ENCODE data around the gene DENND1A. TPM values are rescaled to one million over a fixed set of nuclear protein-coding genes. Genes with fewer than 3 reads are reported as not detected.

DENND1A gene
- total and polyA plus RNA-seq, 4 experiments from 2014 or later, result 1.4 to 14.2 (median 9.9) TPM

- Histone ChIP-seq H3K9me3 (ENCODE audit: control insufficient read depth in 1 of 2, low read length in 2 of 2) (no peaks in the 10 kb centered on the region), H3K27me3 (ENCODE audit: insufficient read depth, low read length) (no peaks in the 10 kb centered on the region), H3K4me3 (ENCODE audit: low read length in 2 of 2) (no peak overlapping the region), H3K27ac (ENCODE audit: low read depth, low read length) (no peak overlapping the region), H3K36me3 (ENCODE audit: insufficient read depth, low read length) (no peaks in the 10 kb centered on the region), H3K4me1 (ENCODE audit: insufficient read depth, low read length) (peaks cover 14% of the 10 kb centered on the region)
- intact Hi-C loops (cut with micrococcal nuclease), result loop anchor here (1.0 to 5.0 kb wide), 2 partner anchors 30 to 328 kb away; no protein-coding TSS in a partner anchor
- Mint-ChIP-seq H3K27ac (no peak overlapping the region), H3K36me3 (no peaks in the 10 kb centered on the region), H3K27me3 (peaks cover 6 to 9% of the 10 kb centered on the region in 2 donors), H3K9me3 (peaks cover 0 to 2% (median 0%) of the 10 kb centered on the region in 8 donors), H3K4me1 (peaks cover 5 to 20% (median 8%) of the 10 kb centered on the region in 4 donors), H3K4me3 (no peak overlapping the region)
- ChIA-PET POLR2A (ENCODE audit: partially characterized antibody) (no interaction called here), CTCF (ENCODE audit: partially characterized antibody) (interaction anchor here (0.7 to 2.3 kb wide), 10 partner anchors 10 to 1256 kb away, joined by 3 to 11 read pairs (median 4); no protein-coding TSS in a partner anchor)
- DNase-seq, result no peak
Observed at GRCh38 chr9:123354806-123355508, 575.0 kb downstream of the DENND1A start.

- Mint-ChIP-seq H3K27me3 (peaks cover 6 to 11% of the 10 kb centered on the region in 2 donors), H3K36me3 (no peaks in the 10 kb centered on the region), H3K4me3 (peak overlapping the region in 1 of 8 donors; percentile 31), H3K9me3 (peaks cover 0 to 2% (median 0%) of the 10 kb centered on the region in 8 donors), H3K4me1 (peaks cover 1 to 11% (median 3%) of the 10 kb centered on the region in 4 donors), H3K27ac (no peak overlapping the region)
- intact Hi-C loops (cut with micrococcal nuclease), result loop anchor here (1.0 to 5.0 kb wide), 2 partner anchors 31 to 327 kb away; no protein-coding TSS in a partner anchor
- Histone ChIP-seq H3K4me1 (ENCODE audit: insufficient read depth, low read length) (peaks cover 5% of the 10 kb centered on the region), H3K9me3 (ENCODE audit: control insufficient read depth in 1 of 2, low read length in 2 of 2) (no peaks in the 10 kb centered on the region), H3K27ac (ENCODE audit: low read depth, low read length) (no peak overlapping the region), H3K4me3 (ENCODE audit: low read length in 2 of 2) (no peak overlapping the region), H3K36me3 (ENCODE audit: insufficient read depth, low read length) (no peaks in the 10 kb centered on the region), H3K27me3 (ENCODE audit: insufficient read depth, low read length) (no peaks in the 10 kb centered on the region)
- peak in 4 of 5 donors; percentile 21 to 36 (median 32) for DNase-seq
- ChIA-PET CTCF (ENCODE audit: partially characterized antibody) (interaction anchor here (0.7 to 2.3 kb wide), 8 partner anchors 9 to 1255 kb away, joined by 3 to 11 read pairs (median 4); no protein-coding TSS in a partner anchor), POLR2A (ENCODE audit: partially characterized antibody) (no interaction called here)
Observed at GRCh38 chr9:123353984-123354591, 575.8 kb downstream of the DENND1A start.

GRCh38 chr9:123353041-123353440 is 576.9 kb downstream of the DENND1A start:
- Histone ChIP-seq H3K4me3 (ENCODE audit: low read length in 2 of 2) (no peak overlapping the region), H3K4me1 (ENCODE audit: insufficient read depth, low read length) (no peaks in the 10 kb centered on the region), H3K27me3 (ENCODE audit: insufficient read depth, low read length) (no peaks in the 10 kb centered on the region), H3K27ac (ENCODE audit: low read depth, low read length) (no peak overlapping the region), H3K36me3 (ENCODE audit: insufficient read depth, low read length) (no peaks in the 10 kb centered on the region), H3K9me3 (ENCODE audit: control insufficient read depth in 1 of 2, low read length in 2 of 2) (no peaks in the 10 kb centered on the region)
- ChIA-PET POLR2A (ENCODE audit: partially characterized antibody) (no interaction called here), CTCF (ENCODE audit: partially characterized antibody) (interaction anchor here (1.1 to 1.2 kb wide), 2 partner anchors 30 to 38 kb away, joined by 3 read pairs; no protein-coding TSS in a partner anchor)
- H3K36me3 Mint-ChIP-seq, result no peaks in the 10 kb centered on the region
- DNase-seq, result no peak
- no peak overlapping the region for H3K4me3 Mint-ChIP-seq
- H3K27ac Mint-ChIP-seq, result no peak overlapping the region
- peaks cover 6 to 11% of the 10 kb centered on the region in 2 donors for H3K27me3 Mint-ChIP-seq
- H3K4me1 Mint-ChIP-seq, result peaks cover 0 to 4% (median 2%) of the 10 kb centered on the region in 4 donors
- intact Hi-C loops (cut with micrococcal nuclease), result loop anchor here (5.0 kb wide), 1 partner anchor 326 kb away; no protein-coding TSS in a partner anchor
- peaks cover 0 to 2% (median 0%) of the 10 kb centered on the region in 8 donors for H3K9me3 Mint-ChIP-seq

- no peak for DNase-seq
- H3K36me3 ChIP-seq (ENCODE audit: insufficient read depth, low read length), result no peaks in the 10 kb centered on the region
- Mint-ChIP-seq H3K9me3 (peaks cover 0 to 2% (median 0%) of the 10 kb centered on the region in 8 donors), H3K27ac (no peak overlapping the region), H3K4me3 (no peak overlapping the region), H3K4me1 (peaks cover 0 to 4% (median 2%) of the 10 kb centered on the region in 4 donors), H3K36me3 (no peaks in the 10 kb centered on the region), H3K27me3 (peaks cover 6 to 11% of the 10 kb centered on the region in 2 donors)
- H3K9me3 ChIP-seq (ENCODE audit: control insufficient read depth in 1 of 2, low read length in 2 of 2), result no peaks in the 10 kb centered on the region
- intact Hi-C loops (cut with micrococcal nuclease), result loop anchor here (1.0 to 5.0 kb wide), 4 partner anchors 248 to 885 kb away; no protein-coding TSS in a partner anchor
- H3K27ac ChIP-seq (ENCODE audit: low read depth, low read length), result no peak overlapping the region
- H3K4me1 ChIP-seq (ENCODE audit: insufficient read depth, low read length), result no peaks in the 10 kb centered on the region
- H3K4me3 ChIP-seq (ENCODE audit: low read length in 2 of 2), result no peak overlapping the region
- H3K27me3 ChIP-seq (ENCODE audit: insufficient read depth, low read length), result no peaks in the 10 kb centered on the region
- CTCF ChIA-PET (ENCODE audit: partially characterized antibody), result interaction anchor here (0.7 to 3.9 kb wide), 26 partner anchors 9 to 1226 kb away, joined by 3 to 42 read pairs (median 4); no protein-coding TSS in a partner anchor
- POLR2A ChIA-PET (ENCODE audit: partially characterized antibody), result interaction anchor here (0.9 kb wide), 1 partner anchor 28 kb away, joined by 4 read pairs; no protein-coding TSS in a partner anchor
Observed at GRCh38 chr9:123350590-123351310, 579.2 kb downstream of the DENND1A start.

- POLR2A ChIA-PET (ENCODE audit: partially characterized antibody), result interaction anchor here (0.9 to 1.5 kb wide), 3 partner anchors 11 to 81 kb away, joined by 3 to 4 read pairs (median 4); no protein-coding TSS in a partner anchor
- peaks cover 6 to 11% of the 10 kb centered on the region in 2 donors for H3K27me3 Mint-ChIP-seq
Observed at GRCh38 chr9:123349691-123350480, 580.0 kb downstream of the DENND1A start.

GRCh38 chr9:123349033-123349432 is 580.9 kb downstream of the DENND1A start:
- H3K4me3 ChIP-seq (ENCODE audit: low read length in 2 of 2), result no peak overlapping the region
- no peaks in the 10 kb centered on the region for H3K36me3 ChIP-seq (ENCODE audit: insufficient read depth, low read length)
- Mint-ChIP-seq H3K27ac (no peak overlapping the region), H3K4me1 (peaks cover 0 to 2% (median under 1%) of the 10 kb centered on the region in 4 donors), H3K4me3 (no peak overlapping the region), H3K27me3 (peaks cover 6 to 9% of the 10 kb centered on the region in 2 donors), H3K9me3 (peaks cover 0 to 2% (median 0%) of the 10 kb centered on the region in 8 donors), H3K36me3 (no peaks in the 10 kb centered on the region)
- ChIA-PET POLR2A (ENCODE audit: partially characterized antibody) (interaction anchor here (1.4 to 1.5 kb wide), 2 partner anchors 10 to 80 kb away, joined by 3 to 4 read pairs; no protein-coding TSS in a partner anchor), CTCF (ENCODE audit: partially characterized antibody) (interaction anchor here (0.7 to 3.9 kb wide), 21 partner anchors 9 to 408 kb away, joined by 3 to 42 read pairs (median 6); partner anchors contain the start of gene RABGAP1)
- no peaks in the 10 kb centered on the region for H3K9me3 ChIP-seq (ENCODE audit: control insufficient read depth in 1 of 2, low read length in 2 of 2)
- intact Hi-C loops (cut with micrococcal nuclease), result loop anchor here (10.0 kb wide), 1 partner anchor 534 kb away; no protein-coding TSS in a partner anchor
- no peak for DNase-seq
- no peaks in the 10 kb centered on the region for H3K4me1 ChIP-seq (ENCODE audit: insufficient read depth, low read length)
- no peaks in the 10 kb centered on the region for H3K27me3 ChIP-seq (ENCODE audit: insufficient read depth, low read length)
- no peak overlapping the region for H3K27ac ChIP-seq (ENCODE audit: low read depth, low read length)

More at GRCh38 chr9:123349691-123350480, 580.0 kb downstream of the DENND1A start:
- H3K9me3 ChIP-seq (ENCODE audit: control insufficient read depth in 1 of 2, low read length in 2 of 2), result no peaks in the 10 kb centered on the region
- H3K4me3 Mint-ChIP-seq, result no peak overlapping the region
- H3K4me1 ChIP-seq (ENCODE audit: insufficient read depth, low read length), result no peaks in the 10 kb centered on the region
- H3K4me1 Mint-ChIP-seq, result peaks cover 0 to 4% (median 2%) of the 10 kb centered on the region in 4 donors
- H3K27ac Mint-ChIP-seq, result no peak overlapping the region
- H3K27ac ChIP-seq (ENCODE audit: low read depth, low read length), result no peak overlapping the region
- no peaks in the 10 kb centered on the region for H3K27me3 ChIP-seq (ENCODE audit: insufficient read depth, low read length)
- peak; percentile 54 to 72 (median 61) for DNase-seq
- no peaks in the 10 kb centered on the region for H3K36me3 Mint-ChIP-seq
- H3K9me3 Mint-ChIP-seq, result peaks cover 0 to 2% (median 0%) of the 10 kb centered on the region in 8 donors
- intact Hi-C loops (cut with micrococcal nuclease), result loop anchor here (1.0 to 10.0 kb wide), 5 partner anchors 247 to 885 kb away; no protein-coding TSS in a partner anchor
- H3K36me3 ChIP-seq (ENCODE audit: insufficient read depth, low read length), result no peaks in the 10 kb centered on the region
- H3K4me3 ChIP-seq (ENCODE audit: low read length in 2 of 2), result no peak overlapping the region
- CTCF ChIA-PET (ENCODE audit: partially characterized antibody), result interaction anchor here (0.7 to 3.9 kb wide), 37 partner anchors 10 to 1225 kb away, joined by 3 to 42 read pairs (median 4); partner anchors contain the start of gene RABGAP1
